HCT116 (cell line): ENCODE results near the gene GBF1.

Experiments used
- CEBPB ChIP-seq: IDR thresholded peaks from 2 replicates; pipeline ENCODE4 v1.6.1; 2012; ENCODE audit warnings: low read depth
- EZH2phosphoT487 ChIP-seq: fragments of 200-600 bp; IDR thresholded peaks from 2 replicates; pipeline ENCODE4 v1.6.1; 2018; ENCODE audit warnings: antibody characterized with exemption, borderline replicate concordance
- YY1 ChIP-seq: IDR thresholded peaks from 2 replicates; pipeline ENCODE4 v1.6.1; 2011; ENCODE audit warnings: low read length, low read depth, moderate library complexity, mild to moderate bottlenecking; ENCODE audit not compliant: insufficient replicate concordance; ENCODE audit errors: extremely low read depth

GRCh38 chr10:102382871-102383270, 137.5 kb downstream of the GBF1 start:
- no peak for TF ChIP-seq EZH2phosphoT487
- no peak for TF ChIP-seq CEBPB
- TF ChIP-seq YY1, result no peak
